GM21526 (cell line): ENCODE data around the gene ARSB.
"Not testable (repeated sequence)": the region's sequence is repeated elsewhere in the genome, so short reads cannot be mapped to it uniquely, and the experiment has no call there.

Source experiments
- ATAC-seq: cut with Tn5 transposase; IDR thresholded peaks from one replicate; pipeline ENCODE4 v1.9.1; 2021; ENCODE audit warnings: moderate library complexity; ENCODE audit not compliant: unreplicated experiment, low FRiP score

ARSB gene

DNA sequence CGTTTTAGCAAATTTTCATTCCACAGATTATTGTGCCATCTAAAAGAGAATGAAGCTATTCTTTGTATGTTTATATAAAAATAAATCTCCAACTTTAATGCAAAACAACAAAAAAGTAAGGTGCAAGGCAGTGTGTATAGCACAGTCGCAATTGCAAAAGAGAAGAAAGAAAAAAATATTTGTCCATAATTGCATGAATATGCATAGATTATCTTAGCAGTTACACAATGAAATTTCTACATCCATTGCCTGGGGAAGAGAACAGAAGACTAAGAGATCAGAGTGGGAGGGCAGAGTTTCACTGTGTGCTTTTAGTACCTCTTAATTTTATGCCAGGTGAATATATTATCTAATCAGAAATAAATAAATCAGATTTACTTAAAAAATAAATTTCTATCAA is 250.2 kb downstream of the ARSB start:
- no peak for ATAC-seq

DNA sequence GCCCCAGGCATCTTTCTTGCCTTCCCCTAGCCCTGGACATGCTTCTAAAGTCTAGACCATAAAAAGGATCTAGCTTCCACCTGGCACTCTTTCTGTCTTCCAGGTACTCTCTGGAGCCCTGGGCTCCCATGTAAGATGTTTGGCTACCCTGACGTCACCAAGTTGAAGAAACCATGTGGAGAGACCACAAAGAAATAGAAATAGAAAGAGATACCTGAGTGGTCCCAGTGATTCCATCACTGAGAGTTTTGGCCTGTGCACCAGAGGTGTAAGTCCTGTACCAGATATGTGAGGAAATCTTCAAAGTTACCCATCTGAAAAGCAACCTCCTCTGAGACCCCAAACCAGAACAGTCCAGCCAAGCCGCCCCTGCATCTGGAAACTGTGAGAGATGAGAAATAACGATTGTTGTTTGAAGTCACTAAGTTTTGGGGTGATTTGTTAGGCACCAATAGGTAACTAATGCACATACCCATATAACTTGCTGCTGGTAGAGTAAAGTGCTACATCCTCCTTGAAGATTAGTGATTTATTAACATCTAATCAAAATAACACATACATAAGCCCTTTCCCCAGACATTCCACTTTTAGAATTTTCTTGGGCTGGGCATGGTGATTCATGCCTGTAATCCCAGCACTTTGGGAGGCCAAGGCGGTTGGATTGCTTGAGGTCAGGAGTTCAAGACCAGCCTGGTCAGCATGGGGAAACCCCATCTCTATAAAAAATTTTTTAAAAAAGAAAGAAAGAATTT is 250.8 kb downstream of the ARSB start:
- ATAC-seq = no peak

DNA sequence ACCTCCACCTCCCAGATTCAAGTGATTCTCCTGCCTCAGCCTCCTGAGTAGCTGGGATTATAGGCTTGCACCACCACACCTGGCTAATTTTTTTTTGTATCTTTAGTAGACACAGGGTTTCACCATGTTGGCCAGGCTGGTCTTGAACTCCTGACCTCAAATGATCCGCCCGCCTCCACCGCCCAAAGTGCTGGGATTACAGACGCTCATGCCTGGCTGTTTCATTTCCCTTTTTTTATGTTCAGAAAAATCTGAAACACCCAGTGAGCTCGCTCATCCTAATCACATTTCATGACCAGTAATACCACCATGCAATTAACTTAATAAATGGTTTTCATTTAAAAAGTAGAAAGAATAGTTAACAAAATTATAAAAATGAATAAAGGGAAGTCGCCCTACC is 252.4 kb downstream of the ARSB start:
- not testable (repeated sequence) for ATAC-seq

DNA sequence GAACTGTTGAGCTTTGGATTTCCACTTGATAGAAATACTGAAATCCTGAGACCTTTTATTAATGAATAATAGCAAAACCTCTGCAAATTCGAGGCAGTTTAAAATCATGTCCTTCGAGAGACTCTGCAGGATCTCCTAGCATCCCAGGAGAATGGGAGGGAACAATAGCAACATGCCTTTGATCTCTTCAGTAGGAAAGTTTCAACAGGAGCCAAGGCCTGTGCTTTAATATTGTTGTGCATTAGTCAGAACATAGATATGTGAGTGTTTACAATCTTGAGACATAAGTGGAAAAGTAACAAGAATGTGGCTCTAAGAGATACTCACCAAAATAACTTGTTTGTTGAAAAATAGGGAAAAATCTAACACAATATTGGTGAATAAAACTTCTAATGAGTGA is 253.2 kb downstream of the ARSB start:
- no peak for ATAC-seq

DNA sequence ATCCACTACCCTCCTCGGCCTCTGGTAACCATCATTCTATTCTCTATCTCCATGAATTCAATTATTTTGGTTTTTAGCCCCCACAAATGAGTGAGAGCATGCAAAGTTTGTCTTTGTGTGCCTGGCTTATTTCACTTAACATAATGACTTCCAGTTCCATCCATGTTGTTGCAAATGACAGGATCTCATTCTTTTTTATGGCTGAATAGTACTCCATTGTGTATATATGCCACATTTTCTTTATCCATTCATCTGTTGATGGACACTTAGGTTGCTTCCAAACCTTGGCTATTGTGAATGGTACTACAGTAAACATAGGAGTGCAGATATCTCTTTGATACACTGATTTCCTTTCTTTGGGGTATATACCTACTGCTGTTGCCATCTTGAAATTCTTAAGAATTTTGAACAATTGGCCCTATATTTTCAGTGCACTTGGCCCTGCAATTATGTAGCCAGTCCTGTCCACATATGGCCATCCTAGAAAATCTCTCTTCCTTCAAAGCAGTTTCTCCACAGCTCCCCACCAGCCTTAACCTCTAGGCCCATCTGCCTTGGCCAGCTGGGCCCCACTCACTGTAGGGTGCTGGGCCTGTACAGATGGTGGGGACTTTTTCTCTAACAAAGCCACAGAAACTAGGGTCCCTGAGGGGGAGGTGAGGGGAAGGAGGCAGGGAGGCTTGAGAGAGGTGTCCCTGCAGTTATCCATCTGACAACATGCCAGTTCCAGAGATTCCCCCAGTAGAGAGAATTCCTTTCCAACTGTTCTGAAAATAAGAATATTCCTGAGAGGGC is 254.6 kb downstream of the ARSB start:
- ATAC-seq = no peak

DNA sequence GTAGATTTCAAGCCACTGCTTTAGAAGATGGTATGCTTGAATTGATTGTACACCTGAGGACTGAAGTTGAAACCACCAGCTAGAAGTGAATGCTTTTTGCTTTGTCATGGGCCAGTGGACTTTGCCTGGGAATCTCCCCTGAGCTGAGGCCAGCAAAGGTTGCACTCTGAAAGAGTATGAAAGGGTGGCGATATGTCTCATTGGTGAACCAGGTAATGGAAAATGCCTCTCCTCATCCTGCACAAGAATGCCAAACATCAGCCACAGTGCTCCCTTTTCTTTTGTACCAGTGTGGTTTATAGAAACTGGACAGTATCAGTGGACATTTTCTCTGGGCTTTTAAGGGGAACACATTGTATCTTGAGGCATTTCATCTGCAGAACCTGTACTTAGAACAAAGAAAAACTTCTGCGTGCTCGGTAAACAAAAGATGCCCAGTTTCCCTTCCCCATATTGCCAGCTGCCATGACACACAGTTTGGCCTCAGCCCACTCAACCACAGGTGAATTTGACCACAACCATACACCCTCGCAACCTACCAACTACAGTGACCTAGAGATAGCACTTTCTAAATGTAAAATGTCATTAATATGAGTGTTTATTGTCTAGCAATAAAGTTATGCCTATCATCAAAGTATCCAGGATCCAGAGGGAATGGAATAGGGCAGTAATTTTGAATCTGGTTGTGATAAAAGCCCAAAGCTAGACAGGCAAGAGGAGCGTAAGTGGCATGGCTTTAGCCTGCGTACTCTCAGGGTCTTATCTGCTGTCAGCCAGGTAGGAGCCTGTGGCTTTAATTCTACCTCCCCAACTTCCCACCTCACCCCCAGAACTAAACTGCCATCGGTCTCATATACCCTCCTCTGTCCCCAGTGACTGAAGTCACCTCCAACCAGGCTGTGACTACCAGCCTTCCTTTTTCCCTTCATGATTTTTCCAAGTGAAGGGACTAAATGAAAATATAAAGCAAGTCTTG is 257.0 kb downstream of the ARSB start:
- peak; percentile 78 for ATAC-seq
